ENCODE data around the gene KIF26B. TPM values are rescaled to one million over a fixed set of nuclear protein-coding genes. Genes with fewer than 3 reads are reported as not detected.
"Not testable (repeated sequence)": the region's sequence is repeated elsewhere in the genome, so short reads cannot be mapped to it uniquely, and the experiment has no call there.

Gene KIF26B
- total RNA-seq, 4 donors from 2014 or later = 0.20 to 0.79 (median 0.41) TPM; not detected in 1

DNA sequence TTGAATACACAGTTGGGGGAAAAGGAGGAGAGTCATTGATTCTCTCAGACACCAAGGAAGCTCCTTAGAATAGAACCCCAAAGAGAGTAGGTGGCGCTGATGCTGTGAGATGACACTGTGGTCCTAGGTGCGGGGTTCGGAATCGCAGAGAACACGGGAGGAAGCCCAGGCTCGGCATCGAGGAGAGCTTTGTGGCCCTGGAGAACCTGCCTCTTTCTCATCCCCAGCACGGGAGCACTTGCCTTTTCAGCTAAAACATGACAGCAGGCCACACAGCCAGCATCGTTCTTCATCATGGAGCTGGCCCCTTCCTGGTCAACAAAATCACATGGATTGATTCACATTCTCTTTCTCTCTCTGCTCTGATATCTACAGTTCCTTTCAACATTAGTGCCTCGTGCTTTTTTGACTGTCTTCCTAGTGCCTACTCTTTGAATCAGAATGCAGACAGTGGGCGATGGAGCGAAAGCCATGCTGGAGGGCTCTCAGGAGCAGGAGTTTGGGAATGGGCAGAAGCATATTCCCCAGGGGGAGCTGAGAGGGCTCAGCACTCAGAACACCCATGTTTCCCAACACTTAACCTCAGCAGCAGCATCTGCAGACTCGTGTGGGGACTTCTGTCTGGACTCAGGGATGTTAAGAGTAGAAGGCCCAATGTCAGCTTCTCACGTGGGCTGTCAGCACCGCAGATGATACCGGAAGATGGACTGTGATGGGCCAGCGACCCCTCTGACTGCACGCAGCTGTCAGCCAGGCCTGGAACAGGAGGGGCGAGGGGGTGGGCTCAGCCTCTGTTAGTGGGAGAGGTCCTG is 539.4 kb downstream of the KIF26B start:
- Histone ChIP-seq H3K4me1 (no peaks in the 10 kb centered on the region), H3K4me3 (no peak overlapping the region), H3K36me3 (no peaks in the 10 kb centered on the region), H3K27ac (no peak overlapping the region), H3K27me3 (no peaks in the 10 kb centered on the region), H3K9me3 (no peaks in the 10 kb centered on the region)
- 84 to 94% methylated on average over 6 to 19 of the region's 19 CpGs for WGBS, 2 donors (ENCODE audit: low coverage in 1 of 2)
- TF ChIP-seq, protein P1, sequence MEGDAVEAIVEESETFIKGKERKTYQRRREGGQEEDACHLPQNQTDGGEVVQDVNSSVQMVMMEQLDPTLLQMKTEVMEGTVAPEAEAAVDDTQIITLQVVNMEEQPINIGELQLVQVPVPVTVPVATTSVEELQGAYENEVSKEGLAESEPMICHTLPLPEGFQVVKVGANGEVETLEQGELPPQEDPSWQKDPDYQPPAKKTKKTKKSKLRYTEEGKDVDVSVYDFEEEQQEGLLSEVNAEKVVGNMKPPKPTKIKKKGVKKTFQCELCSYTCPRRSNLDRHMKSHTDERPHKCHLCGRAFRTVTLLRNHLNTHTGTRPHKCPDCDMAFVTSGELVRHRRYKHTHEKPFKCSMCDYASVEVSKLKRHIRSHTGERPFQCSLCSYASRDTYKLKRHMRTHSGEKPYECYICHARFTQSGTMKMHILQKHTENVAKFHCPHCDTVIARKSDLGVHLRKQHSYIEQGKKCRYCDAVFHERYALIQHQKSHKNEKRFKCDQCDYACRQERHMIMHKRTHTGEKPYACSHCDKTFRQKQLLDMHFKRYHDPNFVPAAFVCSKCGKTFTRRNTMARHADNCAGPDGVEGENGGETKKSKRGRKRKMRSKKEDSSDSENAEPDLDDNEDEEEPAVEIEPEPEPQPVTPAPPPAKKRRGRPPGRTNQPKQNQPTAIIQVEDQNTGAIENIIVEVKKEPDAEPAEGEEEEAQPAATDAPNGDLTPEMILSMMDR (IDR thresholded peaks at IDR 0.05) = no peak
- TF ChIP-seq EP300 (IDR thresholded peaks at IDR 0.05; ENCODE audit: low read depth) (no peak), POLR2AphosphoS5 (IDR thresholded peaks at IDR 0.05) (no peak), POLR2A (IDR thresholded peaks at IDR 0.05) (no peak)
- DNase-seq = no peak
- in situ Hi-C loops (cut with MboI; ENCODE audit: low pct_ligation_motif_present in 1 of 4, low pct_unique_long_range_greater_than_20kb in 1 of 4, low sequenced_read_pairs in 3 of 4) (no loop called here), intact Hi-C loops (cut with DNase I; ENCODE audit: low total_unique reads) (no loop called here)

DNA sequence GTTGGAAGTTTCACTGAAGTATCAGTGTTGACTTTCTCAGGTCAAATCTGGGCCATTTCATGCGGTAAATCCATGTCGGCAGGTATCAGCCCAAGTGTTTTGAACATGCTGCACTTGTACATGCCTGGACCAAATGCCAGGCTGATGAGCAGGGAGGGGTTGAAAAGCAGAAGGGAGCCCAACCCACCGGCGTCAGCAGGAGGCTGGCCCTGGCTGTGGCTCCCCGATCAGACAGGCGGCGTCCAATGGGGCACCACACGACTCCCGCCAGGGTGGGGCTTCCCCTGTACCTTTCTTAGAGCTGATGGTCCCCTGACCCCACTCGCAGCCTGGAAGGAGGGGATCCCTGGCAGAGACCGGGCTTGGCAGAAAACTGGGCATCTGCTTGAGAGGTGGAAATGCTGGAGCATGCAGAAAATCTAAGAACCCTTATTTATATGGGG is 540.0 kb downstream of the KIF26B start:
- intact Hi-C loops (cut with DNase I; ENCODE audit: low total_unique reads) = no loop called here
- 82% methylated on average over 11 of the region's 11 CpGs; no CpG with 5 or more reads in 1 of the 2 donors for WGBS, 2 donors (ENCODE audit: low coverage in 1 of 2)

DNA sequence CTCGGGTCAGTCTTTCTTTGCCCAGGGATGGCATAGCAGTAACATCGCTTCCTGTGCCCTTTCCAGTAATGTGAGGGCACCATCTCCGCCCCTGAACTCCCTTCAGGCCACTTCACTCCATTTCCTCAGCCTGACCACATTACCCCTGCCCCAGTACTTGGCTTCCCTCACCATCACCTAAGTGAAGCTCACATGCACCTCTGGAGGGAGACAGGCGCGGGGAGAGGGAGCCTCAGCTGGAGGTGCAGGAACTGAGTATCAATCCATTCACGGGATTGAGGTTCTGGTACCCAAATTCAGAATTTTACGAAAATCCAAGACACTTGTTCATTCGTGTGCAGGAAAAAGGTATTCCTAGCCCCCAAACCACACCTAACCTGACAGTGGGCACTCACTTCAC is 540.4 kb downstream of the KIF26B start:
- intact Hi-C loops (cut with DNase I; ENCODE audit: low total_unique reads) (no loop called here), in situ Hi-C loops (cut with MboI; ENCODE audit: low pct_ligation_motif_present in 1 of 4, low pct_unique_long_range_greater_than_20kb in 1 of 4, low sequenced_read_pairs in 3 of 4) (no loop called here)
- H3K4me1 ChIP-seq = no peaks in the 10 kb centered on the region

More for the DNA sequence above, 540.0 kb downstream of the KIF26B start:
- Histone ChIP-seq H3K27me3 (no peaks in the 10 kb centered on the region), H3K36me3 (no peaks in the 10 kb centered on the region), H3K4me3 (no peak overlapping the region), H3K9me3 (no peaks in the 10 kb centered on the region), H3K27ac (no peak overlapping the region), H3K4me1 (no peaks in the 10 kb centered on the region)
- DNase-seq = no peak
- in situ Hi-C loops (cut with MboI; ENCODE audit: low pct_ligation_motif_present in 1 of 4, low pct_unique_long_range_greater_than_20kb in 1 of 4, low sequenced_read_pairs in 3 of 4) = no loop called here
- TF ChIP-seq POLR2AphosphoS5 (IDR thresholded peaks at IDR 0.05) (no peak), POLR2A (IDR thresholded peaks at IDR 0.05) (no peak), EP300 (IDR thresholded peaks at IDR 0.05; ENCODE audit: low read depth) (no peak)
- TF ChIP-seq, protein P1 (IDR thresholded peaks at IDR 0.05) = no peak

DNA sequence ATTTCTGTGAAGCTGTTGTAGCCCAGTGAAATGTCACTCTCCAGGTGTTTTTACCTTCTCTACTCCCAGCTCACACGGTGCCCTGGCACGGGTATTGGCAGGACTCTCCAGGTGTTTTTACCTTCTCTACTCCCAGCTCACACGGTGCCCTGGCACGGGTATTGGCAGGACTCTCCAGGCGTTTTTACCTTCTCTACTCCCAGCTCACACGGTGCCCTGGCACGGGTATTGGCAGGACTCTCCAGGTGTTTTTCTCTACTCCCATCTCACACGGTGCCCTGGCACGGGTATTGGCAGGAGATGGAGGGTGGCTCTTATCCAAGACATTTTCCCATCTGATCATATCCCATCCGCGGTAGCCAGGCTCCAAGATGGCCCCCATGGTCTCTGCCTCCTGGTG is 540.9 kb downstream of the KIF26B start:
- H3K4me1 ChIP-seq; DNase-seq; H3K36me3 ChIP-seq; H3K27me3 ChIP-seq; H3K27ac ChIP-seq; H3K9me3 ChIP-seq; in situ Hi-C loops (cut with MboI; ENCODE audit: low pct_ligation_motif_present in 1 of 4, low pct_unique_long_range_greater_than_20kb in 1 of 4, low sequenced_read_pairs in 3 of 4); intact Hi-C loops (cut with DNase I; ENCODE audit: low total_unique reads); H3K4me3 ChIP-seq: not testable (repeated sequence)
- 92 to 100% methylated on average over 3 to 10 of the region's 11 CpGs for WGBS, 2 donors (ENCODE audit: low coverage in 1 of 2)

More for the DNA sequence above, 540.4 kb downstream of the KIF26B start:
- H3K9me3 ChIP-seq = no peaks in the 10 kb centered on the region
- 75 to 82% methylated on average over 5 to 8 of the region's 8 CpGs for WGBS, 2 donors (ENCODE audit: low coverage in 1 of 2)
- no peak overlapping the region for H3K27ac ChIP-seq
- no peaks in the 10 kb centered on the region for H3K27me3 ChIP-seq
- H3K36me3 ChIP-seq = no peaks in the 10 kb centered on the region
- TF ChIP-seq EP300 (IDR thresholded peaks at IDR 0.05; ENCODE audit: low read depth) = no peak
- TF ChIP-seq POLR2A (IDR thresholded peaks at IDR 0.05) = no peak
- TF ChIP-seq, protein P1 (IDR thresholded peaks at IDR 0.05) = no peak
- no peak for TF ChIP-seq POLR2AphosphoS5 (IDR thresholded peaks at IDR 0.05)
- no peak for DNase-seq
- H3K4me3 ChIP-seq = no peak overlapping the region

Data from transverse colon (tissue), 4 donors.